GM19463 (cell line): Measurements from ENCODE around the gene HNRNPA1L2.
A peak's percentile ranks its signal among the peaks of the same experiment; 100 is the strongest.
"Not testable (repeated sequence)": the region's sequence is repeated elsewhere in the genome, so short reads cannot be mapped to it uniquely, and the experiment has no call there.

Source experiments
- ATAC-seq: cut with Tn5 transposase; IDR thresholded peaks from one replicate; pipeline ENCODE4 v1.9.1; 2021; ENCODE audit warnings: mild to moderate bottlenecking, moderate library complexity; ENCODE audit not compliant: unreplicated experiment

Gene HNRNPA1L2

DNA sequence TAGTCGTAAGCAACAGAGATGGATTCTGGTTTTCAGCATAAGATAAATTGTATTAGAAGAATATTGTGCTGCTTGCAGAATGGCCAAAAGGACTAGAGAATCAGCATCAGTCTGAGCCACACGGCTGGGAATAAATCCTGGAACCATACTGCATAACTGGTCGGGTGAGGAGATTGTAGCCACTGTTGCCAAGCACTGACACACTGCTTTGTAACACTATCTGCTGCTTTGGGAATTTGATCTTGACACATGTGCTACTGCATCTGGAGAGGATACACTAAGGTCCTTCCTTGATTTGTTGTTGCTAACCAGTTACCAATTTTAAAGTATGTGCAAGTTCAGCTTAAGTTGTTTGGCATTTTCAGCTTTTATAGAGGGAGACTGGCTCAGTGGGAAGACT is 1.9 kb downstream of the HNRNPA1L2 start:
- ATAC-seq = no peak

DNA sequence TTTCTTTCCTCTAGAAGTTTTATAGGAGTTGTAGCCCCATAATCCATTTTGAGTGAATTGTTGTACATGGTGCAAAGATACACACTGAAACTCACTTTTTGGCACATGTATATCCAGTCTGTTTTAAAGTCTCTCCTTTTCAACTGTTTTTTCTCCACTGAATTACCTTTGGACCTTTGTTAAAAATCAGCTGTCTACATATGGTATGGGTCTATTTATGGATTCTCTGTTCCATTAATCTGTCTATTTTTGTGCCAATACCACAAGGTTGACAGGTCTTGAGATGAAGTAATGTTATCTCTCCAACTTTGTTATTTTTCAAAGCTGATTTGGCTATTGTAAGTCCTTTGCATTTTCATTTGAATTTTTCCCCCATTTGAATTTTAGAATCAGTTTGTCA is 4.7 kb downstream of the HNRNPA1L2 start:
- no peak for ATAC-seq

DNA sequence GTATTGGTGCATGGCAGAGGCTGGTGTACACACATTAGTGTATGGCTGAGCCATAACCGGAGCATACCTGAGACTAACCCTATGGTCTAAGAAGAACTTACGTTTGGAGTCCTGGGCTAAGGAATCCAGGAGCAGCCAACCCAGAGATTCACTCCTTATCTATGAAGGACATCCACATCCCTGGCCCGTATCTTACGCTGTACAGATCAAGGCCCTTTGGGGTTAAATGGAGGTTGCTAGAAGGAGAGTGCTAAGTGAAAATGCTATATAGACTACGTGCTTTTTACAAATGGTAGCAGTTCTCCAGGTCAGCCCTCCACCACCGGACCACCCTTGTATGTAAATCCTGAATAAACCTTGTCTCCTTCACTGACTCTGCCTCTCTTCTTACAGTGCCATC is 8.5 kb downstream of the HNRNPA1L2 start:
- no peak for ATAC-seq

DNA sequence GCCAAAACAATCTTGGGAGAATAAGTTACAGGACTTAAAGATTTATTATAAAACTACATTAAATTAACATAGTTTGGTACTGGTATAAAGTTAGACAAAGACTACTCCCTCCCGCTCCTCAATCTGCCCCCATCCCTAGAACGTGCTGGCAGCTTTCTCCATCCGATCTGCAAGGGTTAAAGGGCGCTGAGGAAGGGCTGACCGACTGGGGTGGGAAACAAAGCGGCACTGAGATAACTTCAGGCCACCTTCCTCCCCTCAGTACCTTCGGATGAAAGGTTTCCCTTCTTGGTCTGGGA is 9.6 kb downstream of the HNRNPA1L2 start:
- peak; percentile 4 for ATAC-seq

DNA sequence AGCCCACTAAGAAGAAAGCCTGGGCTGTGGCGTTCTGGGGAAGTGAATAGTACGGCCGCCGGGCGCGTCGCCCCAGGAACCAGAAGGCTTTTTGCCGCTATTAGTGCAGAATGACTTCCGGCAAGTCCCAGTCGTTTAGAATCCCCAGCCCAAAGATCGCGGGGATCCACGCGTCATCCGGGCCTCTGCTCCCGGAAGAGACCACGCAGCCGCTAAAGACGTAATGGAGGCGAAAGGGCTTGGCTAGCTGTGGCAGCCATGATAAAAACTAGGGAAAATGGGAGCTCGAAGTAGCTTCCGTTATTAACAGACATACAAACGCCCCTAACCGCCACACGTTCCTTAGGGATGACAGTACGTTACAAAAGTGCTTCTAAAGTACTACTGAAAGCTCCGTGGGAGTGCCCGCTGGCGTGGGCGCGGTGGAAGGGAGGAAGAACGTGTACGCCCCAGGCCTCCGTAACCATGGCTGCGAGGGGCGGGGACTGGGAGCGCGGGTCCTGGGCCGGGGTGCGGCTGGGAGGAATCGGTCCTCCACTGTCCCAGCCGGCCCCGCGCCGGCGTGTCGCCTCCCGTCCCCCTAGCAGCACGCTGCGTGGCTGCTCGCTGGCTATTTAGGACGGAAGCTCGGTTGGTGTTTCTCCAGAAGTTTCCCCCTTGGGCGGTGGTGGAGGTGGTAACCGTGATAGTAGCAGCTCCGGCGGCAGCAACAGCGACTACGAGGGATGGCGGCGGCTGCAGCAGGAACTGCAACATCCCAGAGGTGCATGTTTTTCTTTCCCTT is 10.2 kb downstream of the HNRNPA1L2 start, which contains the start of gene SUGT1:
Gene SUGT1, plus strand, starts transcription at position 641 of the 784 bp plus-strand sequence. Its CDS starts 85 bp downstream, at position 726.
- peak; percentile 94 for ATAC-seq

DNA sequence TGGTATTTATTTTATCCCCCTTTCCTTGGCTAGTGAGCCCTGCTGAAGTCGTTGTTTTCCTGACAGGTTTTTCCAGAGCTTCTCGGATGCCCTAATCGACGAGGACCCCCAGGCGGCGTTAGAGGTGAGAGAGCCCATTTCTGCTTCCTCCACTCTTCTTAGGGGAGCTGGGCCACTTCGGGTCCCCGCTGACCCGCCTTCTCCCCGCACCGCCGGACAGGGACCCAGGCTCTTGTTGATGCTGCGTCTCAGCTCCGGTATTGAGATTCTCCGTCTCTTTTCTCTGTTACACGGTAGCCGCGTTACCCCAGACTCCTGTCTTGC is 10.7 kb downstream of the HNRNPA1L2 start:
- peak; percentile 24 for ATAC-seq

DNA sequence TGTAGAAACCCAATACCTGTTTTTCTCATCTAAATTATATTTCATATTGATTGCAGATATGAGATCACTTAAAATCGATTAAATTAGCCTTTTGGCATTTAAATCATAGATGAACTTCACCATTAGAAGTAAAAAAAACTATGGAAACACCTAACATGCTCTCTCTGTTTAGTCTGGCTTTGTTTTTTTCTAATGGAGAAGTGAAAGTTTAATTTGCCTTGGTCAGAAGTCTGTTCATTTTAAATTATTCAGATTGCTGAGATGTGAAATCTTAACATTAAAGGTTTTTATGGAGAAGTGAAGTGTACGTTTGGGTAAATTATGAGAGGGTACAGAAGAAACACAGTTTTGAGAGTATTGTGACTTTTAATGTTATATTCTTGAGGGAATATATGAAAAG is 17.1 kb downstream of the HNRNPA1L2 start:
- ATAC-seq = no peak

DNA sequence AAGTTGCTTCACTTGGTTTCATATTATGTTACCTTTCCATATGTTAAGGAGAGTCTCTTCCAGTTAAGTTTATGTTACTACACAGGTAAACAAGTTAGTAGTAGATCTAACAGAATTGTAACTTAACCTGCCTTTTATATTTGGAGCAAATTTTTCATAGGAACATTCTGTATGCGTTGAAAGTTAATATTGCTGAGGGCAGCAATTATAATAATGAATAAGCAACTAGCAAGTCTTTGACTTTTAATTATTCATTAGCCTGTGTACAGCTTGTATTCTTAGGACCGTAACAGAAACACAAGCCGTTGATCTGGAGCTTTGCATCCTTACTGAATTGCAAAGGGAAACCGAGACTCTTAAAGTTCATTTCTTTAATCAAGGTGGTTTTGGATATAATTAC is 22.0 kb downstream of the HNRNPA1L2 start:
- ATAC-seq = no peak

DNA sequence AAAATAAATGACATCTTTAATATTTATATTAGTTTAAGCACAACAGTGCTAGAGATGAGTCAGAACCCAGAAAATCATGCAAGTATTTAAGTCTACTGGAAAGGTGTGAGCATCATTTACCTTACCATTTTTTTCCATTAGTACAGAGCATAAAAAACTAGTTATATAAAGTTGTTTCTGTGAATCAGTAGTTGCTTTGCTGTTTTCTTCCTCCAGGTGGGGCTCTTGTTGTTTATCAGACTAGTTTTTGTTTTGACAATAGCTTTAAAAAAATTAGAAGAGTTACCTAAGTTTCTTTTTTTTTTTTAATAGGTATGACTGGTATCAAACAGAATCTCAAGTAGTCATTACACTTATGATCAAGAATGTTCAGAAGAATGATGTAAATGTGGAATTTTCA is 23.1 kb downstream of the HNRNPA1L2 start:
- no peak for ATAC-seq

DNA sequence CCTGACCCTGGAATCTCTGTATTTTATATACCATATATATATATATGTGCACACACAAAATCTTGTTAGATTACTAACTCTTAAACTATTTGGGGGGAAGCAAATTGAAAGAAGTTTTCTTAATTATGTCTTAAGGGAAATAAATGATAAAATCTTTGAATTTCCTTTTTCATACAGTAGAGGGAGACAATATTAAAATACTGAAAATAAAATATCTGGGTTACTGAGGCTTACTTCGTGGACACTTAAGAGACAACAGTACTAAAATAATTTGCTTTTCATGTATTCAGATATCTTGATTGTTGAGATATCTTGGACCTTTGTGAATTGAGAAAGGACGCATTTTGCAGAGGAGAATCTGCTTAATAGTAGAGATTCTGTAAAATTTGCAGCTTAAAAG is 27.4 kb downstream of the HNRNPA1L2 start:
- no peak for ATAC-seq

DNA sequence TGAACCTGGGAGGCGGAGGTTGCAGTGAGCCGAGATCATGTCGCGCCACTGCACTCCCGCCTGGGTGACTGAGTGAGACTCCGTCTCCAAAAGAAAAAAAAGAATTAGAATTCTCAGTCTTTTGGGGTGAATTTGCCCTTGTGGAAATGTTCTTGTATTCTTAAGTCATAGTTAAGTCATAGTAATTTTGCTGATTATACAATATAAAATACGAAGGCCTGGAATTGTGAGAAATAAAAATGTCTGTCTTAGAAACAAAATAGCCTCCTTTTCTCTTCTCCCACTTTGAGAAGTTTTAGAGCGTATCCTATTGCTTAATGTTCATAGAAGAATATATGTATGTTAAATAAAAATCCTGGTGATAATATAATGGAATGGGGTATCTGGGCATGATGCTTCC is 28.5 kb downstream of the HNRNPA1L2 start:
- no peak for ATAC-seq

DNA sequence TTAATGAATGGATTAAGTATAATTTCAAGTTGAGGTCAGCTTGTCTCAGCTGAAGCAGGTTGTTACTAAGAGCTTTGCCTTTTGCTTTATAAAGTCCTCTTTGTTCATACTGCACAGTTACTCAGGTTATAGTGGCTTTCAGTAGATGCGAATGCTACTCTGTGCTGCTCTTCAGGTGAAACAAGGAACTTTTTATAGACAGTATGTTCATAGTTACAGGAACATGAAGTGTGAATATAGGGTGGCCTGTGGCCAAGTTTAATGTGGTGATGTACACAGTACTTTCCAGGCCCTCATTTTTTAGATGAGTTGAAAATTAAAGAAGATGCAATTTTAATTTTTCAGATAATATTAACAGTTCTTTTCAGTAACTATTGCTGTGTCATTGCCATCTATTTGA is 31.2 kb downstream of the HNRNPA1L2 start:
- ATAC-seq = no peak

DNA sequence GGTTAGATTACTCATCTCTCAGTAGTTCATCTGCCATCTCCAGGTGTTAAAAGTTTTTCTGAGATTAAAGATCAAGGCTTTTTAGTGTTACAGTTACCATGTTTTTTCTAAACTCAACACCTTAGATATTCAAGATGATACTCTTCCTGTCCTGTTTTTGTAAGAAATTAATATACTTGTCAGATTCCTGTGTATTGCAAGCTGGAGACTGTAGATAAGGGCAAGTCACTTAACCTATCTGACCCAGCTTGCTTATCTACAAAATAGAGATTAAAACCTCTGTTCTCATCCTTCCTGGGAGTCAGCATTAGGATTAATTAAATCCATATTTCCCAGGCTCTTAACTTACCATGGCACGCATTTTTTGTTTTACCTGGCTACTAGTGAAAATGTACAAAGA is 35.6 kb downstream of the HNRNPA1L2 start:
- ATAC-seq = no peak

DNA sequence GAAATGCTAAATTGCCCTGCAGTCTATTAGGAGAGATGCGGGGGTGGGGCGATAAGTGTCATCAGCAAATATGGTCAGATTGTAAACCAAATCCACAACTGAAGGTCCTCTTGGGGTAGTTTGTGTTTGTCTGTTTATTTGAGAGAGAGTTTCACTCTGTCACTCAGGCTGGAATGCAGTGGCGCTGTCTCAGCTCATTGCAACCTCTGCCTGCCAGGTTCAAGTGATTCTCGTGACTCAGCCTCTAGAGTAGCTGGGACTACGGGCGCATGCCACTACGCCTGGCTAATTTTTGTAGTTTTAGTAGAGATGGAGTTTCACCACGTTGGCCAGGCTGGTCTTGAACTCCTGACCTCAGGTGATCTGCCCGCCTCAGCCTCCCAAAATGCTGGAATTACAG is 43.6 kb downstream of the HNRNPA1L2 start:
- ATAC-seq = not testable (repeated sequence)

DNA sequence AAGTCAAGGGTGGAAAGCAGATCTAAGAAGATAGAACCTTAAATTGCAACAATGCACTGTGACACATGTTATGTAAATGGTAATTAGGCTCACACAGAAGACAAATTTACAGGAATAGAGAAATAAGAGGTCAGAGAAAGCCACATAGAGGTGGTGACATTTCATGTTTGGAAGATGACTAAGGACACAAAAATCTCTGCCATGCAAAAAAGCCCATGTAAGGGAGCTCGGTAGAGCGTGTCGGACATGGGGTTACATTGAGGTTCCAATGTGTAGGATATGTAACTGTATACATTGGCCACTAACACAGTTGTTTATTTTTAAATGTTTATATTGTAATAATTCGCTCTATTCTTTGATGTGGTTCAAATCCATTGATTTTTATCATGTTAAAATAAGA is 44.1 kb downstream of the HNRNPA1L2 start:
- no peak for ATAC-seq
